Body of pancreas (tissue), 4 donors: ENCODE data around the gene IL1RAPL2.

Experiments
- POLR2A ChIP-seq, 3 donors: fragments of 450-650 bp; IDR thresholded peaks; one replicate each; pipeline ENCODE4 v1.6.1; 2016; ENCODE audit warnings: antibody characterized with exemption in 3 of 3, mild to moderate bottlenecking in 2 of 3
- TF ChIP-seq, protein P1 (sequence below), 7 experiments: fragments of 450-650 bp in 4 of 7; fragments of 200-600 bp in 3 of 7; sonication (generic) in 3 of 7; IDR thresholded peaks; one replicate each; pipeline ENCODE4 v1.5.1; 2016 to 2019; ENCODE audit warnings: antibody characterized with exemption in 7 of 7

DNA sequence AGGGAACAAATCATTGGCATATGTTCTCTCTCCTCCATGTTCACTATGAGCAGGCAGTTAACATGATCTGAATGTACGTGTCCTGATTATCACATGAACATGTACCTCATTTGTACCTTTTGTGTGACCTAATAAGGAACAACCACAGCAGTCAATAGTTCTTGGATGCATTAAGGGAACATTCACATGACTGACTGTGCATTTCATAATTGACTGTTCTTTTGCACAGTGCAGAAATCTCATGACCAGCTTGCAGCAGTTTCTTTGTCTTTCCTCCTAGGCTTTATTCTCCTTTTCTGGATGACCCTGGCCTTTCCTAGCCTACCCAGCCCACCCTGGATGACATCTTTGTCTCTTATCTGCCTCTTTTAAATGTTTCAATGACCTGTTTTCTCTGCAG is 711.1 kb downstream of the IL1RAPL2 start:
- TF ChIP-seq, protein P1, sequence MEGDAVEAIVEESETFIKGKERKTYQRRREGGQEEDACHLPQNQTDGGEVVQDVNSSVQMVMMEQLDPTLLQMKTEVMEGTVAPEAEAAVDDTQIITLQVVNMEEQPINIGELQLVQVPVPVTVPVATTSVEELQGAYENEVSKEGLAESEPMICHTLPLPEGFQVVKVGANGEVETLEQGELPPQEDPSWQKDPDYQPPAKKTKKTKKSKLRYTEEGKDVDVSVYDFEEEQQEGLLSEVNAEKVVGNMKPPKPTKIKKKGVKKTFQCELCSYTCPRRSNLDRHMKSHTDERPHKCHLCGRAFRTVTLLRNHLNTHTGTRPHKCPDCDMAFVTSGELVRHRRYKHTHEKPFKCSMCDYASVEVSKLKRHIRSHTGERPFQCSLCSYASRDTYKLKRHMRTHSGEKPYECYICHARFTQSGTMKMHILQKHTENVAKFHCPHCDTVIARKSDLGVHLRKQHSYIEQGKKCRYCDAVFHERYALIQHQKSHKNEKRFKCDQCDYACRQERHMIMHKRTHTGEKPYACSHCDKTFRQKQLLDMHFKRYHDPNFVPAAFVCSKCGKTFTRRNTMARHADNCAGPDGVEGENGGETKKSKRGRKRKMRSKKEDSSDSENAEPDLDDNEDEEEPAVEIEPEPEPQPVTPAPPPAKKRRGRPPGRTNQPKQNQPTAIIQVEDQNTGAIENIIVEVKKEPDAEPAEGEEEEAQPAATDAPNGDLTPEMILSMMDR (IDR thresholded peaks at IDR 0.05), result no peak
- TF ChIP-seq POLR2A (IDR thresholded peaks at IDR 0.05), result no peak
